ENCODE measurements around the gene CD82.

DNA sequence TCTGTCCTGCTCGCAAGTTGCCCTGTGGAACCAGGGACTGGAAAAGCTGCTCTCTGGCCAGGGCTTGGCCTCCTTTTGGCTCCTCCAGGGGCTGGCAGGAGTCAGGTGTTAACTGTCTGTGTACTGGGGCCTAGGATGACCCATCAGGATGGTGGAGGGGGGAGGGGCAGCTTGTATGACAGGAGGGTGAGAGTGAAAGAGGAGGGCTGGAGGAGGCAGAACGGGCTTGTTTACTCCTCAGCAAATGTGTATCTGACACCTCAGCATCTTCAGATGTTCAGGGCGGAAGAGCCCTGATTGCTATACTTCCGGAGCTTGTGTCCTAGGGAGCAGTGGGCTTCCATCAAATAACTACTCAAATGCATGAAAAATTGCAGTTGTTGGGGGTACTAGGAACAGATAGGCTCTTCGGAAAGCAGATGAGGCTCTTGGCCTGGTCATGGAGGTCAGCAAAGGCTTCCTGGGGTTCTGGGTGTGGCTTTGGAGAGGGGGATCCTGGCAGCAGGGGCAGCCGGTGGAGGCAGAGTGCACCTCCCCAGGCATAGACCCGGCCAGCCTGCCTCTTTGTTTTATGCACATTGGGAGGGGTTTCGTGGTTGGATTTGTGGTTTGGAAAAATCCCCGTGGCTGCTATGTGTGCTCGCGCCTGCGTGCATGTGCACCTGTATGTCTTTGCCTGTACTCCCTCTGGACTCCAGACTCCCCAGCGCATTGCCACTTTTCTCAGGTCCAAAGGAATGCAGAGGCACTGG is 31.2 kb downstream of the CD82 start:
- TF ChIP-seq CTCF (IDR thresholded peaks at IDR 0.05) (no peak), POLR2AphosphoS5 (IDR thresholded peaks at IDR 0.05) (no peak)
